HG03521 (cell line): ENCODE measurements around the gene CYGB.

Source experiments
- ATAC-seq: cut with Tn5 transposase; IDR thresholded peaks from one replicate; pipeline ENCODE4 v1.9.1; 2021; ENCODE audit warnings: mild to moderate bottlenecking, moderate library complexity; ENCODE audit not compliant: unreplicated experiment

Gene CYGB

GRCh38 chr17:76550712-76551615 lies 13.5 kb upstream of the CYGB start:
- ATAC-seq, result no peak

- no peak for ATAC-seq
Observed at GRCh38 chr17:76549539-76549938, 12.0 kb upstream of the CYGB start.

GRCh38 chr17:76549215-76549518 lies 11.7 kb upstream of the CYGB start:
- no peak for ATAC-seq

- ATAC-seq, result no peak
Observed at GRCh38 chr17:76548378-76549214, 11.1 kb upstream of the CYGB start.

- ATAC-seq, result no peak
Observed at GRCh38 chr17:76547642-76548202, 10.2 kb upstream of the CYGB start.

- ATAC-seq, result no peak
Observed at GRCh38 chr17:76547183-76547641, 9.7 kb upstream of the CYGB start.

GRCh38 chr17:76546556-76547182 lies 9.2 kb upstream of the CYGB start:
- no peak for ATAC-seq

GRCh38 chr17:76545918-76546555 lies 8.5 kb upstream of the CYGB start:
- no peak for ATAC-seq

- ATAC-seq, result no peak
Observed at GRCh38 chr17:76544546-76545365, 7.2 kb upstream of the CYGB start.

- ATAC-seq, result no peak
Observed at GRCh38 chr17:76543826-76544545, 6.5 kb upstream of the CYGB start.

- no peak for ATAC-seq
Observed at GRCh38 chr17:76543482-76543825, 5.9 kb upstream of the CYGB start.

- ATAC-seq, result no peak
Observed at GRCh38 chr17:76542984-76543383, 5.5 kb upstream of the CYGB start.

GRCh38 chr17:76542566-76542971 lies 5.1 kb upstream of the CYGB start:
- ATAC-seq, result no peak

GRCh38 chr17:76541739-76542454 lies 4.4 kb upstream of the CYGB start:
- no peak for ATAC-seq

- no peak for ATAC-seq
Observed at GRCh38 chr17:76540381-76541300, 3.1 kb upstream of the CYGB start.

- ATAC-seq, result no peak
Observed at GRCh38 chr17:76539631-76540271, 2.2 kb upstream of the CYGB start, which contains the start of gene PRCD. TSS of gene PRCD (plus strand) at chr17:76540044. CDS start at chr17:76540142, 98 bp downstream.
